PC-9 (cell line): ENCODE results near the gene MYBPC2. TPM values are rescaled to one million over a fixed set of nuclear protein-coding genes. Genes with fewer than 3 reads are reported as not detected.

Experiments
- BruUV-seq: library from RNA; stranded (reverse); fragments of 400-500 nt; replicated peaks from 2 replicates; lab custom pipeline; 2021; lab: Mats Ljungman, UMichigan
- CTCF ChIA-PET: fragments of 300-600 bp; sonication (Branson Sonifier 250); formaldehyde crosslinking; loops from one replicate; lab custom pipeline; 2022; ENCODE audit warnings: antibody characterized with exemption; lab: Charles Lee
- POLR2A ChIA-PET: fragments of 300-600 bp; sonication (Branson Sonifier 250); formaldehyde crosslinking; loops from one replicate; lab custom pipeline; 2022; ENCODE audit warnings: antibody characterized with exemption; ENCODE audit not compliant: unreplicated experiment; lab: Charles Lee
- DNase-seq, 2 experiments: peaks; one replicate each; pipeline versions ENCODE4 v3.0.0 to v3.0.0-alpha.2; 2015 to 2022; ENCODE audit warnings: mixed read lengths in 1 of 2
- H2AFZ ChIP-seq: fragments of 200-600 bp; sonication (generic); 2 replicates; pipeline ENCODE4 v1.8.1; 2017; ENCODE audit warnings: antibody characterized with exemption
- H3F3A ChIP-seq: fragments of 200-600 bp; sonication (generic); 2 replicates; pipeline ENCODE4 v1.8.1; 2017; ENCODE audit warnings: antibody characterized with exemption, mild to moderate bottlenecking, low read depth; ENCODE audit not compliant: insufficient read depth
- H3K27ac ChIP-seq: fragments of 200-600 bp; sonication (generic); 2 replicates; pipeline ENCODE4 v1.6.1; 2016; ENCODE audit warnings: mixed run types
- H3K27me3 ChIP-seq: fragments of 200-600 bp; sonication (generic); 2 replicates; pipeline ENCODE4 v1.6.1; 2016; ENCODE audit warnings: low read depth, mixed run types; ENCODE audit not compliant: insufficient read depth
- H3K36me3 ChIP-seq: fragments of 200-600 bp; sonication (generic); 2 replicates; pipeline ENCODE4 v1.6.1; 2016; ENCODE audit warnings: low read depth, mixed run types
- H3K4me1 ChIP-seq: fragments of 200-600 bp; sonication (generic); replicated peaks from 2 replicates; pipeline ENCODE4 v1.6.1; 2016; ENCODE audit warnings: mixed run types; ENCODE audit not compliant: insufficient read depth
- H3K4me2 ChIP-seq: fragments of 200-600 bp; sonication (generic); 2 replicates; pipeline ENCODE4 v1.6.1; 2017; ENCODE audit warnings: mixed run types
- H3K4me3 ChIP-seq: fragments of 200-600 bp; sonication (generic); 2 replicates; pipeline ENCODE4 v1.6.1; 2016; ENCODE audit warnings: mixed run types
- H3K79me2 ChIP-seq: fragments of 200-600 bp; sonication (generic); 2 replicates; pipeline ENCODE4 v1.6.1; 2017; ENCODE audit warnings: low read depth, mixed run types
- H3K9me2 ChIP-seq: fragments of 200-600 bp; sonication (generic); 2 replicates; pipeline ENCODE4 v1.8.1; 2017; ENCODE audit warnings: mild to moderate bottlenecking; ENCODE audit not compliant: insufficient read depth
- H3K9me3 ChIP-seq: fragments of 200-600 bp; sonication (generic); 2 replicates; pipeline ENCODE4 v1.8.1; 2016; ENCODE audit warnings: low read depth; ENCODE audit not compliant: insufficient read depth
- H4K20me1 ChIP-seq: fragments of 200-600 bp; sonication (generic); 2 replicates; pipeline ENCODE4 v1.8.1; 2017; ENCODE audit not compliant: insufficient read depth
- EZH2 ChIP-seq: fragments of 200-600 bp; sonication (generic); IDR thresholded peaks from 2 replicates; pipeline ENCODE4 v1.8.0; 2017; ENCODE audit warnings: antibody characterized with exemption, low read depth
- intact Hi-C: fragments of 100-400 bp; cut with micrococcal nuclease; formaldehyde crosslinking; loops from one replicate; pipeline ENCODE4 v1.10.0; 2022; ENCODE audit not compliant: unreplicated experiment
- total RNA-seq: library from RNA; stranded (reverse); gene quantifications from 2 replicates; pipeline ENCODE4 v1.2.3, GENCODE V29; 2021
- TF ChIP-seq, protein P1 (sequence below): fragments of 200-600 bp; sonication (generic); conservative IDR thresholded peaks from 2 replicates; pipeline ENCODE4 v1.6.1; 2017; ENCODE audit warnings: mixed run types, antibody characterized with exemption, mild to moderate bottlenecking, moderate library complexity

MYBPC2 gene
- total RNA-seq, 1 experiment from 2014 or later: not detected

DNA sequence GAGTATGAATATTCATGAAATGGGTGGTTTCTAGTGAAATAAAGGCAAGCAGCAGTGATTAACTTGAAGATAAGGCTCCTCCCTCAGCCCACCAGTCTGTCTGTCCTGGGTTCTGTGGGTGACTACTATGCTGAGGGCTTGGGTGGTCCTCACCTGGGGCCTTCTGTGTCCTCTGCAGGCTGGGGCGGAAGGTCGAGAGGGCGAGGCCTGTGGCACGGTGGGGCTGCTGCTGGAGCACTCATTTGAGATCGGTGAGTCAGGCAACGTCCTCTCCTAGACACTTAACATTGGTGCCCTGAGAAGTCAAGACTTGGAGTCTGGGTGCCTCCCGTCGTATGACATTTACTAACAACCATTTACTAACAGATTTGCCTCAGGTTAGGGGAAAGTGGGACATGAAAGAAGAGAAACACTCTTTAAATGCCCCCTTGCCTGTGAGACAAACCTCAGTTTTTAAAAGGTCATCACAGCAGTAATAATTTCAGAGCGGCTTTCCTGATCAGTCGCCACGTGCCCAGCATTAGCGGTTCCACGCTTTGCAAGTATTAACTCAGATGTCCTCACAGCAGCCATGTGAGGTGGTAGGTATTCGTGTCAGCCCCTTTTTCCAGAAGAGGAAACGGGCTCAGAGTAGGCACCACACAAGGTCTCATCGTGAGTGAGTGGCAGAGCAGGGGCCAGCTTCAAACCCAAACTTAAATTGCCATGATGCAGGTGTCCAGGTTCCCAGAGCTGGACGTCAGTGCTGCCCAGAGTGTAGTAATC, 45.2 kb downstream of the MYBPC2 start:
- H3K9me3 ChIP-seq: no peaks in the 10 kb centered on the region
- peaks cover 7% of the 10 kb centered on the region; the same call in 1 of the 2 replicates for H3F3A ChIP-seq
- CTCF ChIA-PET: no interaction called here
- H3K9me2 ChIP-seq: no peaks in the 10 kb centered on the region
- H3K36me3 ChIP-seq: no peaks in the 10 kb centered on the region
- peaks cover 27% of the 10 kb centered on the region for H3K79me2 ChIP-seq
- no peak for DNase-seq
- BruUV-seq: no TSS peak
- H3K4me3 ChIP-seq: peak overlapping the region; percentile 72; the same call in 1 of the 2 replicates
- peaks cover 27% of the 10 kb centered on the region for H4K20me1 ChIP-seq
- no peaks in the 10 kb centered on the region for H3K27me3 ChIP-seq
- H3K4me2 ChIP-seq: peak overlapping the region; percentile 85
- peaks cover 8% of the 10 kb centered on the region for H3K4me1 ChIP-seq
- TF ChIP-seq, protein P1, sequence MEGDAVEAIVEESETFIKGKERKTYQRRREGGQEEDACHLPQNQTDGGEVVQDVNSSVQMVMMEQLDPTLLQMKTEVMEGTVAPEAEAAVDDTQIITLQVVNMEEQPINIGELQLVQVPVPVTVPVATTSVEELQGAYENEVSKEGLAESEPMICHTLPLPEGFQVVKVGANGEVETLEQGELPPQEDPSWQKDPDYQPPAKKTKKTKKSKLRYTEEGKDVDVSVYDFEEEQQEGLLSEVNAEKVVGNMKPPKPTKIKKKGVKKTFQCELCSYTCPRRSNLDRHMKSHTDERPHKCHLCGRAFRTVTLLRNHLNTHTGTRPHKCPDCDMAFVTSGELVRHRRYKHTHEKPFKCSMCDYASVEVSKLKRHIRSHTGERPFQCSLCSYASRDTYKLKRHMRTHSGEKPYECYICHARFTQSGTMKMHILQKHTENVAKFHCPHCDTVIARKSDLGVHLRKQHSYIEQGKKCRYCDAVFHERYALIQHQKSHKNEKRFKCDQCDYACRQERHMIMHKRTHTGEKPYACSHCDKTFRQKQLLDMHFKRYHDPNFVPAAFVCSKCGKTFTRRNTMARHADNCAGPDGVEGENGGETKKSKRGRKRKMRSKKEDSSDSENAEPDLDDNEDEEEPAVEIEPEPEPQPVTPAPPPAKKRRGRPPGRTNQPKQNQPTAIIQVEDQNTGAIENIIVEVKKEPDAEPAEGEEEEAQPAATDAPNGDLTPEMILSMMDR: no peak
- no peak for TF ChIP-seq EZH2
- no peak overlapping the region for H2AFZ ChIP-seq
- H3K27ac ChIP-seq: no peak overlapping the region
- intact Hi-C loops: loop anchor here (5.0 kb wide), 1 partner anchor 111 kb away; the partner anchor contains the start of gene NAPSA
- POLR2A ChIA-PET: no interaction called here

DNA sequence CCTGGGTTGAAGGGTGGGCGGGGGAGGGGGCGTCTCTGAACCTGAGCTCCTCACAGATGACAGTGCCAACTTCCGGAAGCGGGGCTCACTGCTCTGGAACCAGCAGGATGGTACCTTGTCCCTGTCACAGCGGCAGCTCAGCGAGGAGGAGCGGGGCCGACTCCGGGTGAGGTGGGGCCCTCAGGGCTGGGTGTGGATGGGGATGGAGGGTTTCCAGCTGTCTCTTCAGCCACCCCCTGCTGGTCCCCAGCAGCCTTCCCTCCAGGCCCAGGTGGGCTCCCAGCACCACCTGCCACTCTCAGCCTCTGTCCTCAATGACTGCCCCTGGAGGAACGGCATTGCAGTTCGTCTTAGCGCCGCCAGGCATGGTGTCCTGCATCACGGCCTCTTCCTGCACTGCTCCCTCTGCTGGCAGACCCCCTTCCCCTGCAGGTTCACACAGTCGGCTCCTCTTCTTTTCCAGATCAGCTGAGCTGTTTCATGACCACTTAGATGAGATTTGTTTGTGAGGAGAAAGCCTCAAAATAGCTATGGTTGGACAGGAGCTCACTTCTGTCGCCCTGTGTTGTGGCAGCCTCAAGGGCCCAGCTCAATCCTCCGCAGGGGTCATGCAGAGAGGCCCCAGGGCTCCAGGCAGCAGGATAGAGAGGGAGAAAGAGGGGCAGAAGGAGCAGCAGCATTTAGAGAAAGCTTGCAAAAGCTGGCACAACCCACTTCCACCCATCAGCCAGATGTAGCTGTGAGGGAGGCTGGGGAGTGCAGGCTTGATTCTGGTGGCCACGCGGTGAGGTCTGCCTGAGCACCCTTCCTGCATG, 46.4 kb downstream of the MYBPC2 start:
- H3K9me2 ChIP-seq: no peaks in the 10 kb centered on the region
- CTCF ChIA-PET: no interaction called here
- POLR2A ChIA-PET: no interaction called here
- peaks cover under 1% of the 10 kb centered on the region; the same call in 1 of the 2 replicates for H3F3A ChIP-seq
- H3K4me2 ChIP-seq: no peak overlapping the region
- intact Hi-C loops: loop anchor here (5.0 kb wide), 1 partner anchor 112 kb away; the partner anchor contains the start of gene NAPSA
- no peak overlapping the region for H3K27ac ChIP-seq
- H2AFZ ChIP-seq: no peak overlapping the region
- 0 out of 2 replicates have a peak, but pooled peaks cover 5% of the 10 kb centered on the region for H3K36me3 ChIP-seq
- no peak for TF ChIP-seq EZH2
- TF ChIP-seq, protein P1: peak; percentile 52; the same call in 1 of the 2 replicates
- no peak overlapping the region for H3K4me3 ChIP-seq
- DNase-seq: no peak
- H3K27me3 ChIP-seq: no peaks in the 10 kb centered on the region
- no TSS peak for BruUV-seq
- H4K20me1 ChIP-seq: peaks cover 27% of the 10 kb centered on the region
- peaks cover 27% of the 10 kb centered on the region for H3K79me2 ChIP-seq
- H3K4me1 ChIP-seq: peaks cover 8% of the 10 kb centered on the region
- no peaks in the 10 kb centered on the region for H3K9me3 ChIP-seq

DNA sequence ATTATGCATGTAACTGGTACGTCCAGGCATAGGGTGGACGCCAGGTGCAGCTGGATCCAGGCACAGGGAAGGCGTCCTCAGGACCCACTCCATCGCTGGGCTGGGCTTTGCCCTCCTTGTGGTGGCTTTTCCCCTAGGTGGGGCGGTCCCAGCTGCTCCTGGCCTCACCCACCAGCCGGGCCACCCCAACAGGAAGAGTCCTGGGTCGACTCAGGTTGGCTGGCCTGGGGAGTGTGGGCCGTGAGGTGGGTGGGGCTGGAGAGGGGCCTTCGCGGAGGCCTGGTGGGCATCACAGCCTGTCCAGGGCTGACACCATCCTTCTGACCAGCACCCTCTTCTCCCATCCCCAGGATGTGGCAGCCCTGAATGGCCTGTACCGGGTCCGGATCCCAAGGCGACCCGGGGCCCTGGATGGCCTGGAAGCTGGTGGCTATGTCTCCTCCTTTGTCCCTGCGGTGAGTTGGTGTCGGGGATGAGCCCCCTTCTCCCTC, 47.1 kb downstream of the MYBPC2 start:
- DNase-seq: no peak
- peaks cover 27% of the 10 kb centered on the region for H3K79me2 ChIP-seq
- H3K4me2 ChIP-seq: no peak overlapping the region
- no TSS peak for BruUV-seq
- TF ChIP-seq, protein P1: no peak
- TF ChIP-seq EZH2: no peak
- H3K27me3 ChIP-seq: no peaks in the 10 kb centered on the region
- peaks cover 27% of the 10 kb centered on the region for H4K20me1 ChIP-seq
- intact Hi-C loops: loop anchor here (5.0 kb wide), 1 partner anchor 113 kb away; the partner anchor contains the start of gene NAPSA
- H3K4me1 ChIP-seq: peaks cover 8% of the 10 kb centered on the region
- H3K9me3 ChIP-seq: no peaks in the 10 kb centered on the region
- H3K36me3 ChIP-seq: 0 out of 2 replicates have a peak, but pooled peaks cover 5% of the 10 kb centered on the region
- H3K27ac ChIP-seq: no peak overlapping the region
- H3K9me2 ChIP-seq: no peaks in the 10 kb centered on the region
- H2AFZ ChIP-seq: no peak overlapping the region
- ChIA-PET POLR2A (no interaction called here), CTCF (no interaction called here)
- no peaks in the 10 kb centered on the region; the same call in 1 of the 2 replicates for H3F3A ChIP-seq
- no peak overlapping the region for H3K4me3 ChIP-seq
